Thoracic aorta (tissue), 2 donors: Measurements from ENCODE around the gene SAMM50. TPM values are rescaled to one million over a fixed set of nuclear protein-coding genes. Genes with fewer than 3 reads are reported as not detected.
"Not testable (repeated sequence)": the region's sequence is repeated elsewhere in the genome, so short reads cannot be mapped to it uniquely, and the experiment has no call there.

Experiments used
- ATAC-seq: fragments of 150-250 bp; one replicate; pipeline ENCODE4 v1.8.0; 2017; ENCODE audit warnings: low read depth; ENCODE audit not compliant: insufficient number of reproducible peaks, low FRiP score
- DNase-seq: peaks from one replicate; pipeline ENCODE4 v3.0.0-alpha.2; 2020; ENCODE audit warnings: low spot score
- H3K27ac ChIP-seq, 2 donors: fragments of 200-600 bp; sonication (generic); 1 replicate in 1 of 2; 2 replicates in 1 of 2; pipeline ENCODE4 v1.5.1; 2016; ENCODE audit warnings: mild to moderate bottlenecking in 2 of 2, moderate library complexity in 2 of 2
- H3K27me3 ChIP-seq: fragments of 200-600 bp; sonication (generic); replicated peaks from 2 replicates; pipeline ENCODE4 v1.6.0; 2016; ENCODE audit warnings: mild to moderate bottlenecking; ENCODE audit not compliant: insufficient read depth
- H3K36me3 ChIP-seq: fragments of 200-600 bp; sonication (generic); one replicate; pipeline ENCODE4 v1.5.1; 2016
- H3K4me1 ChIP-seq, 2 donors: fragments of 200-600 bp; sonication (generic); 1 replicate in 1 of 2; 2 replicates in 1 of 2; pipeline versions ENCODE4 v1.5.1 to v1.6.0; 2016; ENCODE audit warnings: low read depth in 2 of 2, mild to moderate bottlenecking in 1 of 2; ENCODE audit not compliant: control insufficient read depth in 1 of 2
- H3K4me3 ChIP-seq: fragments of 200-600 bp; sonication (generic); 2 replicates; pipeline ENCODE4 v1.5.1; 2016; ENCODE audit warnings: mild to moderate bottlenecking
- H3K9me3 ChIP-seq: fragments of 200-600 bp; sonication (generic); 2 replicates; pipeline ENCODE4 v1.5.1; 2016
- total RNA-seq, 2 donors: library from RNA; depleted of rRNA; stranded (reverse); fragments of >200 nt; gene quantifications; one replicate each; pipeline versions ENCODE4 v1.1.0 to v1.2.3, GENCODE V29; 2016
- TF ChIP-seq, protein P1 (sequence below): fragments of 200-600 bp; sonication (generic); IDR thresholded peaks from one replicate; pipeline ENCODE4 v1.5.1; 2019; ENCODE audit warnings: antibody characterized with exemption

The SAMM50 gene
- total RNA-seq, 2 donors from 2014 or later, result 22.6 to 28.1 TPM

DNA sequence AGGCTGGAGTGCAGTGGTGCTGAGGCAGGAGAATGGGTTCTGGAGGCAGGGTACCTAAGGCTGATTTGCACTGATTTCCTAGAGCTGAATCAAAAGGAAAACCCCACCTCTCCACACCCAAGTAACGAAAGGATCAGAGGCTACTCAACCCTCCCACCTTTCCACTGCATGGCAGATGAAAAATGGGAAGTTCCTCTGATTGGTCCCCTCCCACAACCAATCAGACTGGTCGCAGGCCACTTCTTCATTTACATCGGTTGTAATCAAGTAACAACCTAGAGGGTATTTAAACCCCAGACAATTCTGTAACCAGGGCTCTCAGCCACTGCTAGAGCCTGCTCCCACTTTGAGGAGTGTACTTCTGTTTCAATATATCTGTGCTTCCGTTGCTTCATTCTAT, 50.3 kb downstream of the SAMM50 start:
- H3K9me3 ChIP-seq, result peaks cover 5% of the 10 kb centered on the region
- TF ChIP-seq, protein P1, sequence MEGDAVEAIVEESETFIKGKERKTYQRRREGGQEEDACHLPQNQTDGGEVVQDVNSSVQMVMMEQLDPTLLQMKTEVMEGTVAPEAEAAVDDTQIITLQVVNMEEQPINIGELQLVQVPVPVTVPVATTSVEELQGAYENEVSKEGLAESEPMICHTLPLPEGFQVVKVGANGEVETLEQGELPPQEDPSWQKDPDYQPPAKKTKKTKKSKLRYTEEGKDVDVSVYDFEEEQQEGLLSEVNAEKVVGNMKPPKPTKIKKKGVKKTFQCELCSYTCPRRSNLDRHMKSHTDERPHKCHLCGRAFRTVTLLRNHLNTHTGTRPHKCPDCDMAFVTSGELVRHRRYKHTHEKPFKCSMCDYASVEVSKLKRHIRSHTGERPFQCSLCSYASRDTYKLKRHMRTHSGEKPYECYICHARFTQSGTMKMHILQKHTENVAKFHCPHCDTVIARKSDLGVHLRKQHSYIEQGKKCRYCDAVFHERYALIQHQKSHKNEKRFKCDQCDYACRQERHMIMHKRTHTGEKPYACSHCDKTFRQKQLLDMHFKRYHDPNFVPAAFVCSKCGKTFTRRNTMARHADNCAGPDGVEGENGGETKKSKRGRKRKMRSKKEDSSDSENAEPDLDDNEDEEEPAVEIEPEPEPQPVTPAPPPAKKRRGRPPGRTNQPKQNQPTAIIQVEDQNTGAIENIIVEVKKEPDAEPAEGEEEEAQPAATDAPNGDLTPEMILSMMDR, result no peak
- DNase-seq (no peak), ATAC-seq (no peak)
- H3K27me3 ChIP-seq, result no peaks in the 10 kb centered on the region
- H3K36me3 ChIP-seq, result no peaks in the 10 kb centered on the region
- H3K27ac ChIP-seq, result no peak overlapping the region
- no peak overlapping the region for H3K4me3 ChIP-seq
- no peaks in the 10 kb centered on the region for H3K4me1 ChIP-seq

DNA sequence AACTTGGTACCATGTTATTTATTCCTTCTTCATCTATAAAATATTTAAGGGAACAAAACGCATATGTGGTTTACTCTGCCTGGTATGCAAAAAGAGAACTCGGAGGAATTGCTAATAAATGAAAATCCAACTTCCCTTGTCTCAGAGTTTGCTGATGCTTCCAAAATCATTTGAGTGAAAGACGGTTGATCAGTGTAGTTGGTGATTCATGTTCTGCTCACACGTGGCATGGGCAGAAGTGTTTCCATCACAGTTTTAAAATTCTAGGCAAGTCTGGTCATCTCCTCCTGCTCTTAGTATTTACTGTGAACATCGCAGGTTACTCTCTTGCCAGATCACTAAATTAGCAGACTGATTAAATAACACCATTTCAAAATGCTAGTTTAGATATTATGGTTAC, 56.9 kb downstream of the SAMM50 start:
- no peak for ATAC-seq
- TF ChIP-seq, protein P1, result no peak

DNA sequence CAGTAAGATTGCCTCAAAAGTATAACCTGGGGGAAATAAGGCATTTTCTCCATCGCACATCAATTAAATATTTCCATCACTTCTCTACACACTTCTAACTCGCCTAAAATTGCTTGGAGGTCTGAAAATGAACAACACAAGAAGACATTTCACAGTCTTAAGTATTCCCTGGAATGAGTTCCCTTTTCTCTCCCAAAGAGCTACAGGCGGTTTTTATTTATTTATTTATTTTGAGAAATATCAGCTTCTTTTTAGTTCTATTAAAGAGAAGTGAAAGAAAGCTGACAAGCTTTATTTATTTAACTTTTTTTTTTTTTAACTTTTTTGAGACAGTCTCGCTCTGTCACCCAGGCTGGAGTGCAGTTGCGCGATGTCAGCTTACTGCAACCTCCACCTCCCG, 57.3 kb downstream of the SAMM50 start:
- Histone ChIP-seq H3K4me3 (no peak overlapping the region), H3K4me1 (no peaks in the 10 kb centered on the region), H3K9me3 (no peaks in the 10 kb centered on the region), H3K27ac (no peak overlapping the region), H3K36me3 (no peaks in the 10 kb centered on the region), H3K27me3 (no peaks in the 10 kb centered on the region)
- ATAC-seq, result no peak
- TF ChIP-seq, protein P1, result no peak
- DNase-seq, result no peak

More for the DNA sequence above, 56.9 kb downstream of the SAMM50 start:
- H3K36me3 ChIP-seq, result no peaks in the 10 kb centered on the region
- no peaks in the 10 kb centered on the region for H3K9me3 ChIP-seq
- H3K4me3 ChIP-seq, result no peak overlapping the region
- H3K4me1 ChIP-seq, result no peaks in the 10 kb centered on the region
- H3K27ac ChIP-seq, result no peak overlapping the region
- DNase-seq, result no peak
- no peaks in the 10 kb centered on the region for H3K27me3 ChIP-seq

DNA sequence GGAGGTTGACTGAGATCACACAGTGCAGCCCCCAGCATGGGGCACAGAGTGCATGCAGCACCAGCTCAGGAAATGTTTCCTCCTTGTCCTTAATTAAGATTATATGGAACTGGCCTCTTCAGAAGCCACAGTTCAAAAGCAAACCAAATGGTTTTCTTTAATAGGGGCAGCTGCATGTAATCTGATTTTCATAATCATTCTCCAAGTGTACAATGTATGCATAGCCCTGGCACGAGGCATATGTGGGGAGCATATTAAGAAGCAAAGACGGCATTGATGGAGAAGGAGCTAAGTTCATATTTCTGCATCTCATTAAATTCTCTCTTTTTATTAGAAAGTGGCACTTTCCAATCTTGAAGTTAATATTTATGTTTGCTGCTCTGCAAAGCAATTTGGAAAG, 59.0 kb downstream of the SAMM50 start:
- no peaks in the 10 kb centered on the region for H3K27me3 ChIP-seq
- no peak overlapping the region for H3K27ac ChIP-seq
- no peaks in the 10 kb centered on the region for H3K36me3 ChIP-seq
- TF ChIP-seq, protein P1, result no peak
- H3K4me1 ChIP-seq, result no peaks in the 10 kb centered on the region
- DNase-seq, result no peak
- ATAC-seq, result no peak
- H3K4me3 ChIP-seq, result no peak overlapping the region
- no peaks in the 10 kb centered on the region for H3K9me3 ChIP-seq

DNA sequence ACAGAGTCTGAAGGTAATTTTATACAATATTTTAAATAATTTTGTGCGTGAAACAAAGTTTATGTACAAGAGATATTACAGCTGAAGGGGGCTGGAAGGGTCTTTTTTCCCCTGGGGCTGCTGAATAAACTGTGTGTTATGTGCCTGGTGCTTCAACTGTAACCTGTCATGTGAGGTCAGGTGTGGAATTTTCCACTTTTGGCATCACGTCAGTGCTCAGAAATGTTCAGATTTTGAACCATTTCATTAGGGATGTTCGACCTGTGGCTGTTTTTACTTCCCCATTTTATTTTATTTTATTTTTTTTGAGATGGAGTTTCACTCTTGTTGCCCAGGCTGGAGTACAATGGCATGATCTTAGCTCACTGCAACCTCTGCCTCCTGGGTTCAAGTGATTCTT, 61.3 kb downstream of the SAMM50 start:
- not testable (repeated sequence) for DNase-seq, H3K4me3 ChIP-seq, H3K36me3 ChIP-seq, H3K9me3 ChIP-seq, ATAC-seq, H3K27ac ChIP-seq, H3K27me3 ChIP-seq, H3K4me1 ChIP-seq

DNA sequence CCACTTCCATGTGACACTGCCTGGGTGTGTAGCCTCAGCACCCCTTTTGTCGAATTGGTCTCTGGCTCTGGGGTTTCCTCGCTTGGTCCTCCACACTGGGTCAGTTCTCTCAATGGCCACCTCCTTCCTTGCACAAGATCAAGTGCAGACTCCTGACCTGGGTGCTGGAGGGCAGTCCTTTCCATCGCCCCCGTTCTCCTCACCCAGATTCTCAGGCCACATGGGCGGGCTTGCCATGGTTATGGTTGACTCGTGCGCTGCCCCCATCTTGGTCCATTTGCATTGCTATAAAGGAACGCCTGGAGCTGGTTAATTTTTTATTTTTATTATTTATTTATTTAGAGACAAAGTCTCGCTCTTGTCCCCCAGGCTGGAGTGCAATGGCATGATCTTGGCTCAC, 63.4 kb downstream of the SAMM50 start:
- DNase-seq (no peak), ATAC-seq (no peak)
- no peak overlapping the region for H3K4me3 ChIP-seq
- TF ChIP-seq, protein P1, result no peak
- H3K36me3 ChIP-seq, result no peaks in the 10 kb centered on the region
- H3K4me1 ChIP-seq, result no peaks in the 10 kb centered on the region
- H3K27ac ChIP-seq, result no peak overlapping the region
- no peaks in the 10 kb centered on the region for H3K27me3 ChIP-seq
- no peaks in the 10 kb centered on the region for H3K9me3 ChIP-seq
